BLaER1 treated with 17β-estradiol and CSF1 and Interleukin-3, amounts not matched to agents 10 nM and 100 nM (cell line): ENCODE results near the gene ADSL.

Experiments
- H3K27ac ChIP-seq, 11 experiments: shearing (Covaris generic); formaldehyde crosslinking; 2 replicates each; pipeline ENCODE4 v1.8.1; 2022
- H3K27me3 ChIP-seq, 11 experiments: shearing (Covaris generic); formaldehyde crosslinking; 2 replicates each; pipeline ENCODE4 v1.8.1; 2022
- H3K36me3 ChIP-seq, 11 experiments: shearing (Covaris generic); formaldehyde crosslinking; 2 replicates each; pipeline ENCODE4 v1.8.1; 2022
- H3K4me1 ChIP-seq, 10 experiments: shearing (Covaris generic); formaldehyde crosslinking; 2 replicates each; pipeline ENCODE4 v1.8.1; 2022
- H3K4me2 ChIP-seq, 11 experiments: shearing (Covaris generic); formaldehyde crosslinking; 2 replicates each; pipeline ENCODE4 v1.8.1; 2022
- H3K4me3 ChIP-seq, 10 experiments: shearing (Covaris generic); formaldehyde crosslinking; 2 replicates each; pipeline ENCODE4 v1.8.1; 2022
- H3K9ac ChIP-seq, 11 experiments: shearing (Covaris generic); formaldehyde crosslinking; 2 replicates each; pipeline ENCODE4 v1.8.1; 2022
- H3K9me3 ChIP-seq, 11 experiments: shearing (Covaris generic); formaldehyde crosslinking; replicated peaks in 1 of 11; 2 replicates each; pipeline ENCODE4 v1.8.1; 2022
- H4K20me1 ChIP-seq, 11 experiments: shearing (Covaris generic); formaldehyde crosslinking; 2 replicates each; pipeline ENCODE4 v1.8.1; 2022
- Cebpa-rat ChIP-seq, 11 experiments: shearing (Covaris generic); IDR thresholded peaks; 2 replicates each; pipeline ENCODE4 v1.8.1; 2022

ADSL gene

DNA sequence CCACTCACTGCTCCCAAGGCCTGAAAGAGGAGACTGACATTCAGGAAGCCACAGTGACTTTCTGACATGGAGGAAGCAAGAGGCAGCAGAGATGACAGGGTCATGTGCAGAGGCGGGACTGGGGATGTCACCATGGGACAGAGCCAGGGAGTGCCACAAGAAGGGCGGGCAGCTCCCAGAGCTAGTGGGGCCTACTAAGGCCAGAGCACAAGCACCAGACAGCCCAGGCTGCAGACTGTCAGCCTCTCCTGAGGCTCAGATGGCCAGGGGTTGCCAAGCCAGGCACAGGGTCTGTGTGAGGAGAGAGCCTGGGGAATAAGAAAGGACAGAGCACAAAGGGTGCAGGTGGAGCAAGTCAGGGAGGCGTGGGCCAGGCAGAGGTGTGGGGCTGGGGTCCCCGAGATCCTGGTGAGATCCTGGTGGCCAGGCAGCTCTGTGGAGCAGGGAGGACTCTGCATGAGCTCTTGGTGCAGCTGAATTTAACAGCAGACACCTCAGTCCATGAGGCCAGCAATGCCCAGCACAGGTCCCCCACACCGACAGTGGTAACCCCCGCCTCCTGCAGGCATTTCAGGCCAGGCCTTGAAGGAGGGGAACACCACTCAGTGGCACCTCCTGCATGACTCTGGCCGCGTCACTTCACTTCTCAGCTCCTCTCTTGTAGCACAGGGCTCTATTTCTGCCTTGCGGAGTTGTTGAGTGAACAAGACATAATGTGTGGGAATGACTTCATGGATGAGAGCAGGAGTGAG lies 76.4 kb downstream of the ADSL start:
- H3K4me2 ChIP-seq: peak overlapping the region in 8 of 11 experiments; percentile 5 to 78 (median 20); a peak in 10 of 22 replicates
- H3K9me3 ChIP-seq: no peaks in the 10 kb centered on the region
- H3K4me3 ChIP-seq: no peak overlapping the region
- peaks cover 8 to 99% (median 91%) of the 10 kb centered on the region in 11 experiments; a peak in 21 of 22 replicates for H4K20me1 ChIP-seq
- peak overlapping the region in 4 of 11 experiments; percentile 1 to 41 (median 10); a peak in 3 of 22 replicates for H3K9ac ChIP-seq
- H3K4me1 ChIP-seq: peaks cover 42 to 85% (median 62%) of the 10 kb centered on the region in 10 experiments
- no peaks in the 10 kb centered on the region for H3K27me3 ChIP-seq
- H3K27ac ChIP-seq: peak overlapping the region in 2 of 11 experiments; percentile 22 to 31; a peak in 1 of 22 replicates
- H3K36me3 ChIP-seq: peaks cover 91 to 99% (median 98%) of the 10 kb centered on the region in 11 experiments
- no peak for TF ChIP-seq Cebpa-rat (IDR thresholded peaks at IDR 0.05)

DNA sequence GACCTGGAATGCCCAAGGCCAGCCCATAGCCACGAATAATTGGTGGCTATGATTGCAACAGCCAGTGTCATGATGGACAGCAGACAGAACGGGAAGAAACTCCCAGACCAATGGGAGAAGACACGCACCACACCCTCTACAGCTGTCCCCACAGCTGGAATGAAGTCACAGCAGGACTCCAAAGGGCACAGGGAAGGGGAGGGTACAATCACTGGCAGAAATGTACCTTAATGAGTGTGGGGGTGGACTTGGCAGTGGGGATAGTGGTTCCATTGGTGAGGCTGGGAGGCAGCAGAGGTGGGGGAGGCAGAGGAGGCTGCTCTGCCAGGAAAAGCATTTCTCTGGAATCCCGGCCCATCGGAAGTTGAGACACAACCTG lies 77.0 kb downstream of the ADSL start:
- Histone ChIP-seq H3K27ac (0 out of 22 replicates have a peak overlapping the region, but pooled peaks of 1 of the 11 experiments have one; percentile 8), H3K36me3 (peaks cover 94 to 99% (median 98%) of the 10 kb centered on the region in 11 experiments)

DNA sequence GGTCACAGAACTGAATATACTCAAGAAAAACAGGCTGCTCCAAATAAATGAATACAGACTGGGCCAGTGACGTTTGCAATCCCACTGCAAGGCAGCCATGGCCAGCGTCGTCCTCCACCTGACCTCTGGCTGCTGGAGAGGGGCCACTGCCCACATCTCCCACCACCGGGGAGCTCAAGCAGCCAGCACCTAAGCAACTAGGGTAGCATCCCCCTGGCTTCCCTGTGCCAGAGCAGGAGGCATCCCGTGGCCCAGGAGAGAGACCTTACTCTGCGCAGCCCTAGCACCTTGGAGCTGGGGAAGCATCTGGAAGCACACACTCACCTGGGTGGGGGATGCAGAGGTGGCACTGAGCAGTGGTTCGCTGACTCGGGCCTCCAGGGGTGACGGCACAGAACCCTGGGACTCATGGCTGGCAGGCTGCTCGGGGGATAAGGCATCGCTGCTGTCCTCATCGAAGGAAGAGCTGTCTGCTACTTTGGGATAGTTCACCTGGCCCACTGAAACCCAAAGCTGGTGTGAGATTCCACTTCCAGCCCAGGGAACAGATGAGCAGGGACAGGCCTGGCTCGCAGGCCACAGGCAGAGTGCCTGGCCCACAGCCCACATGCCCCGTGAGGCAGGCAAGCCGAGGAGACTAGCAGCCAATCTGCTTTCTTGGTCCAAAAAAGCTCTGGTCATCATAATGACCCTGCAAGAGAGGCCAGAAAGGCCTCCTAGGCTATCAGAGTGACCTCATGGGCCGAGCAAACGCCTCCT lies 77.8 kb downstream of the ADSL start:
- H3K4me2 ChIP-seq: peak overlapping the region in 3 of 11 experiments; percentile 17 to 78 (median 61); a peak in 6 of 22 replicates
- 0 out of 22 replicates have a peak overlapping the region, but pooled peaks of 2 of the 11 experiments have one; percentile 3 to 8 for H3K27ac ChIP-seq
- no peak for TF ChIP-seq Cebpa-rat (IDR thresholded peaks at IDR 0.05)
- 0 out of 22 replicates have a peak overlapping the region, but pooled peaks of 2 of the 11 experiments have one; percentile 4 to 5 for H3K9ac ChIP-seq
- H3K4me1 ChIP-seq: peaks cover 29 to 75% (median 50%) of the 10 kb centered on the region in 10 experiments
- H3K27me3 ChIP-seq: no peaks in the 10 kb centered on the region
- H4K20me1 ChIP-seq: peaks cover 6 to 100% (median 85%) of the 10 kb centered on the region in 11 experiments; a peak in 21 of 22 replicates
- H3K9me3 ChIP-seq: no peaks in the 10 kb centered on the region
- peaks cover 98 to 100% (median 100%) of the 10 kb centered on the region in 11 experiments for H3K36me3 ChIP-seq
- no peak overlapping the region for H3K4me3 ChIP-seq

More for the DNA sequence above, 77.0 kb downstream of the ADSL start:
- Histone ChIP-seq H3K4me2 (peak overlapping the region in 8 of 11 experiments; percentile 5 to 78 (median 20); a peak in 10 of 22 replicates), H3K9me3 (no peaks in the 10 kb centered on the region), H3K4me1 (peaks cover 36 to 79% (median 56%) of the 10 kb centered on the region in 10 experiments), H3K4me3 (no peak overlapping the region), H3K27me3 (no peaks in the 10 kb centered on the region), H3K9ac (0 out of 22 replicates have a peak overlapping the region, but pooled peaks of 1 of the 11 experiments have one; percentile 1), H4K20me1 (peaks cover 8 to 99% (median 88%) of the 10 kb centered on the region in 11 experiments; a peak in 21 of 22 replicates)
- TF ChIP-seq Cebpa-rat (IDR thresholded peaks at IDR 0.05): no peak

- no peak overlapping the region for H3K4me3 ChIP-seq
- 0 out of 22 replicates have a peak overlapping the region, but pooled peaks of 3 of the 11 experiments have one; percentile 9 to 25 (median 23) for H3K27ac ChIP-seq
- H3K4me1 ChIP-seq: peaks cover 20 to 76% (median 46%) of the 10 kb centered on the region in 10 experiments
- H3K9me3 ChIP-seq: no peaks in the 10 kb centered on the region
- H3K36me3 ChIP-seq: peaks cover 98 to 100% (median 100%) of the 10 kb centered on the region in 11 experiments
- H4K20me1 ChIP-seq: peaks cover 0 to 100% (median 83%) of the 10 kb centered on the region in 11 experiments; a peak in 20 of 22 replicates
- TF ChIP-seq Cebpa-rat (IDR thresholded peaks at IDR 0.05): no peak
- peak overlapping the region in 2 of 11 experiments; percentile 12 to 14; a peak in 2 of 22 replicates for H3K4me2 ChIP-seq
- peak overlapping the region in 1 of 11 experiments; percentile 17; a peak in 1 of 22 replicates for H3K9ac ChIP-seq
- no peaks in the 10 kb centered on the region for H3K27me3 ChIP-seq
Measured at GRCh38 chr22:40425082-40425481, 78.8 kb downstream of the ADSL start.

- Histone ChIP-seq H3K4me3 (no peak overlapping the region), H3K27me3 (no peaks in the 10 kb centered on the region), H3K4me1 (peaks cover 26 to 72% (median 47%) of the 10 kb centered on the region in 10 experiments), H4K20me1 (peaks cover 0 to 98% (median 75%) of the 10 kb centered on the region in 11 experiments; a peak in 20 of 22 replicates), H3K9ac (no peak overlapping the region), H3K9me3 (no peaks in the 10 kb centered on the region), H3K4me2 (peak overlapping the region in 2 of 11 experiments; percentile 12 to 14; a peak in 4 of 22 replicates), H3K27ac (peak overlapping the region in 1 of 11 experiments; percentile 8; a peak in 1 of 22 replicates), H3K36me3 (peaks cover 98 to 100% (median 100%) of the 10 kb centered on the region in 11 experiments)
- no peak for TF ChIP-seq Cebpa-rat (IDR thresholded peaks at IDR 0.05)
Measured at GRCh38 chr22:40426594-40427333, 80.5 kb downstream of the ADSL start.

DNA sequence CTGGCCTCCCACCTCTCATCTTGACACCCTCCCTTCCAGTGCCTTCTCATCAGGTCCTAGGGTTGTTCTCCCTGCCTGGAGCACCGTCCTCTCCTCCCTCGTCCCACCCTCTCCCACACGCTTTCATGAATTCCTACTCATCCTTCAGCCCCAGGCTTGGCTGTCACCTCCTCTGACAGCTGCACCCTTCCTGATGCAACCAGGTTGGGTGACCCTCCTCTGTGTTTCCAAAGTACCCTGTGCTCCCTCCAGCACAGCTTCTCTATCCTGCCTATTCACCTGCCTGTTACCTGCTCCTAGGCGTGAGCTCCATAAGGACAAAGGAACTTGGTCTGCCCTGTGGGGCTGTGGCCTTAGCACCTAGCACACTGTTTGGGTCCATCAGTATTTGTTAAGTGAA lies 82.5 kb downstream of the ADSL start:
- Histone ChIP-seq H3K27ac (no peak overlapping the region), H3K9me3 (no peaks in the 10 kb centered on the region), H3K36me3 (peaks cover 91 to 100% (median 97%) of the 10 kb centered on the region in 11 experiments), H3K4me3 (no peak overlapping the region), H3K4me2 (no peak overlapping the region), H3K9ac (no peak overlapping the region), H4K20me1 (peaks cover 0 to 98% (median 55%) of the 10 kb centered on the region in 11 experiments; a peak in 19 of 22 replicates), H3K4me1 (peaks cover 29 to 73% (median 50%) of the 10 kb centered on the region in 10 experiments), H3K27me3 (no peaks in the 10 kb centered on the region)
- TF ChIP-seq Cebpa-rat (IDR thresholded peaks at IDR 0.05): no peak

DNA sequence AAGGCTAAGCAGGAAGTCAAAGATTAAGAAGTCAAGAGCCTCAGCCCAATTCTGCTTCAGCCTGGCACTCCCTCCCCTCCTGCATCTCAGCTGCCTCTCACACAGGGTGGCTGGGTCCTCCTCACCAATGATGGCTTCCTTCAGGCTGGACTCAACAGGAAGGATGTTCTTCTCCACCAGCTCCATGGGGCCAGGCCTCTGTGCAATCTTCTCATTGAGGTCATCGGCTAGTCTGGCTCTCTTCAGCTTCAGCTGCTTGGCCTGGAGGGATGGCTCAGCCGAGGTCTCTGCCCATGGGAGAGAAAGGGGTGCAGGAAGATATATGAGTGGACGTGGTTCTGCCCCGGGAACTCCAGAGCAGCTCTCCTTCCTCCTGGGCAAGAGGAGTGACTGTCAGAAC lies 83.2 kb downstream of the ADSL start:
- no peaks in the 10 kb centered on the region for H3K27me3 ChIP-seq
- no peak overlapping the region for H3K9ac ChIP-seq
- no peak for TF ChIP-seq Cebpa-rat (IDR thresholded peaks at IDR 0.05)
- no peak overlapping the region for H3K27ac ChIP-seq
- H3K4me2 ChIP-seq: peak overlapping the region in 3 of 11 experiments; percentile 1 to 37 (median 18); a peak in 4 of 22 replicates
- no peak overlapping the region for H3K4me3 ChIP-seq
- H3K4me1 ChIP-seq: peaks cover 35 to 73% (median 52%) of the 10 kb centered on the region in 10 experiments
- peaks cover 0 to 98% (median 51%) of the 10 kb centered on the region in 11 experiments; a peak in 19 of 22 replicates for H4K20me1 ChIP-seq
- H3K36me3 ChIP-seq: peaks cover 85 to 100% (median 96%) of the 10 kb centered on the region in 11 experiments
- H3K9me3 ChIP-seq: no peaks in the 10 kb centered on the region

DNA sequence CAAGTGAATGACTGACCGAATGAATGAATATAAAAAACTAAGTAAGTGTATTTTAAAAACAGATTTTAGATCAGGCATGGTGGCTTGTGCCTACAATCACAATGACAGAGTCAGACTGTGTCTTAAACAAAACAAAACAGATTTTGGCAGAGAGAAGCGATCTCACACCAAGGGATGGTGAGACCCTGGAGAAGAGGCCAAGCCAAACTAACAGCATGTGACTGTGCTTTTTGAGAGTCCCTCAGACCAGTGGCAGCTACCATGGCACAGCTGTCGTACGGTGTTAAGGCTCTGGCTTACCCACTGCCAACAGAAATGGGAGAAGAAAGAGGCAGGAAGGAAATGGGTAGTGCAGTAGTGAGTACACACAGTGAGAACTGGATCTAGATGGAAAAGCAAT lies 84.7 kb downstream of the ADSL start:
- H3K27me3 ChIP-seq: no peaks in the 10 kb centered on the region
- peaks cover 0 to 98% (median 41%) of the 10 kb centered on the region in 11 experiments; a peak in 18 of 22 replicates for H4K20me1 ChIP-seq
- no peaks in the 10 kb centered on the region for H3K9me3 ChIP-seq
- no peak for TF ChIP-seq Cebpa-rat (IDR thresholded peaks at IDR 0.05)
- peaks cover 70 to 94% (median 89%) of the 10 kb centered on the region in 11 experiments for H3K36me3 ChIP-seq
- no peak overlapping the region for H3K9ac ChIP-seq
- peaks cover 50 to 74% (median 60%) of the 10 kb centered on the region in 10 experiments for H3K4me1 ChIP-seq
- H3K4me3 ChIP-seq: no peak overlapping the region
- peak overlapping the region in 4 of 11 experiments; percentile 8 to 29 (median 15); a peak in 5 of 22 replicates for H3K4me2 ChIP-seq
- no peak overlapping the region for H3K27ac ChIP-seq
